Measurements from ENCODE around the gene POLR2B.
"Not testable (repeated sequence)": the region's sequence is repeated elsewhere in the genome, so short reads cannot be mapped to it uniquely, and the experiment has no call there.

POLR2B gene

GRCh38 chr4:57044996-57045395, 66.3 kb downstream of the POLR2B start:
- intact Hi-C loops (cut with DNase I), result no loop called here
- DNase-seq, result no peak

GRCh38 chr4:57047046-57047445, 68.3 kb downstream of the POLR2B start:
- intact Hi-C loops (cut with DNase I); DNase-seq: not testable (repeated sequence)

DNA sequence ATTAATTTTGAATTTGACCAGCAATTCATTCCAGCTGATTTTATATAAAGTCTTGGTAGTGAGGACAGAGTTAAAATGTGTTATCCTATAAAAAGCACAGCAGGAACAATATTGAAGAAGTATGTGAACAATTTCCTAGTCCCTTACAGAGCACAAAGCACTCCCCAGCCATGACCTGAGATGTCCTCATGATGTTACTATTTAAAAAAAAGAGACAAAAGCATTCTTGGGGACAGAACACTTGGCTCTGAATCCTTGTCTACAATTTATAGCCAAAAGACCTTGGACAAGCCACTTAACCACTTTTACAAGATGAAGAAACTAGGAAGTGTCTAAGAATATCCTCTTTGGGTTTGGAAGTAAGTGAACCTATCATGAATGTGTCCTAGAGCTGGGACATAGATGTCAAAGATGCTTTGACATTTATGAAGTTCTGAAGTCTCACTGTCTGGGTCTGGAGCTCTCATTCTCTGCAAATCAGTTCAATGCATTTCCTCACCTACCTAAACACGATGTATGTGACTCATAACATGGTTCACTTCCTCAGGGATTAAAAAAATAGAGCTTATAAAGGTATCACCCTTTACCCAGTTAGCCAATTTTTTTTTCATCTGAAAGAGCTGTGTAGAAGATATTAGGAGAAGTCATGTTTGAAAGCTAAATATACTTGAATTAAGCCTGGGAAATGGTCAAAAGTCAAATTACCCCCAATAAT, 70.1 kb downstream of the POLR2B start:
- intact Hi-C loops (cut with DNase I), result no loop called here
- DNase-seq, result no peak

DNA sequence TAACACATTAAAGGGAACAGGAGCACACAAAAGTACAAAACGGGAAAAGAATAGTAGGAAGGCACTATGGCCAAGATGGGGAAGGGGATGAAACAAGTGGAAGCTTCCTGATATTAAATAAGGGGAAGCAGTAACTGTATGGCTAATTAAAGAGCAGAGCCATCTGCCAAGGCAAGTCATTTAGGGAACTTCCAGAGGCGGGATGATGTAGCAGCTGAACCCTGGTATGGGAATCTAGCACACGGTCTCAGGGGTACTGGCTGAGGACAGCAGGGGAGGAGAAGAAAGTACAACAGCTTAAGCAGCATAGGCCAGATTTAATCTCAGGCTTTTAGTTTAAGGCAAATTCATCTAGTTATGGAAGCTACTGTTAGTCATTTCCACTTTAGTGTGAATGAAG, 72.4 kb downstream of the POLR2B start:
- no peak for DNase-seq
- intact Hi-C loops (cut with DNase I), result no loop called here

- intact Hi-C loops (cut with DNase I), result no loop called here
- DNase-seq, result no peak
Measured at GRCh38 chr4:57051524-57051923, 72.8 kb downstream of the POLR2B start.

DNA sequence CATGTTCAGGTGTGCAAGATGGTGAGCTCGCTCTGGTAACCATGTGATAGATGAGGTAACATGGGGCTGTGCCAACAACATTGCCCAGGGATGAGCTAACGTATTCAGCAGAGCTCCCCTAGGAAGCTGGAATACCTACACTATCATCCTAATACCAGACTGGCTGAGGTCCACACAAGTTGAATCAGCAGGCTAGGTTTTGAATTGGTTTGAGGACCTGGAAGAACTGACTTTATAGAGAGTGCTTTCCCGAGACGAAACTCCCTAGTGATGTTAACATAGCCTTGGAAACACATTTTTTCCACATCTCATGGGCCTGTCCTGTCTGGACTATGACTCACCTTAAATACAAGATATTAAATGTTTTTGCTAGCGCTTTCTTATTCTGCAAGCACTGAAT, 74.8 kb downstream of the POLR2B start:
- no peak for DNase-seq
- intact Hi-C loops (cut with DNase I), result no loop called here

DNA sequence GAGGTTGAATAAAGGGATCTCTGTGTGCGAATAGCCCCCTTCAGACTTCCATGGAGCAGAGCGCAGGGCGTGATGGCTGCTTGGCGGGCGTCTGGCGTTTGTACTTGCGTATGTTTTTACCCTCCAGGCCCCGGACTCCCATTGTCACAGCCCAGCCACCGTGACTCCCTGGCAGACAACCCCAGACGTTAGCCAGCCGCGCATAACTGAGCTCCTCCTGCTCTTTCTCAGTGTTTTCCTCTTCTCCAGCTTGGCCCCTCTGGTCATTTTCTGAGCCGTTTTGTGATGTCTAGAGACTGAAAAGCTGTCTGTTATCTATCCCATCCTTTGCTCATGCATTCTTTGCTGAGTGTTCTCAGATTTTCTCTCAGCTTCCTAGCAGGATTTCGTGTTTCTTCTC, 77.2 kb downstream of the POLR2B start:
- peak in 2 of 10 donors; percentile 24 to 34 for DNase-seq
- intact Hi-C loops (cut with DNase I), result no loop called here

DNA sequence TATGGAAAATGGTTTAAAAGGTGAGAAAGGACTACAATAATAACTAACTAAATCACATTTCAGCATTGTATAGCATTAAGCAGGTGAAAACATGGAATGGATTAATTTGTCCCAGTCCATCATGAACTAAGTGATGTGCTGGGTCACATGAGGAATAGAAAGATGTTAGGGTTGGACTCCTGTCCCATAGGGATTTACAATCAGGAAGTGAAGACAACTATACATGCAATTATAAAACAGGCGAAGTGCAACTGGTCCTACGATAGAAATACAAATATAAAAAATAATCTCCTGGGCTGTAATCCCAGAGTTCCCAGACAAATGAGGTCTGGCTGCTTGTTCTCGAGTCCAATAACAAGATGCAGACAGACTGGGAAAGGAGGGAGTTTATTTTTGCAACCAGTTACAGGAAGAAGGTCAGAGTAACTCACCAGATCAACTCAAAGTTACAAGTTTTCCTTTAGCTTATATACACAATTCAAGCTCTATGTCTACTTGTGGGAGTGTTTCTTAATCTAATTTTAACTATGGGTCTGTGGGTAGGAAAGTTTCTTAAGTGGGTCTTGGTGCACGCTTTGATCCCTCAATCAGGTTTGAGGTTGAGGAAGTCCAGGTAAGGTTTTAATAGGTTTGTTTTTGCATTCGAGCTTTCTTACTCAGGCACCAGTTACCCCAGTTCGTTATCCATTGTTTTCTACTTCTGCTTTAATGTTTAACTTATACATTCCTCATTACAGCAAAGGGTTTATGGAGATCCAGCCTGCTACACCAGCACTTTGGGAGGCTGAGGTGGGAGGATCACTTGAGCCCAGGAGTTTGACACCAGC, 81.4 kb downstream of the POLR2B start:
- intact Hi-C loops (cut with DNase I), result no loop called here
- DNase-seq, result no peak

- DNase-seq; intact Hi-C loops (cut with DNase I): not testable (repeated sequence)
Measured at GRCh38 chr4:57060717-57061067, 82.0 kb downstream of the POLR2B start.

GRCh38 chr4:57061395-57061794, 82.7 kb downstream of the POLR2B start:
- no peak for DNase-seq
- intact Hi-C loops (cut with DNase I), result no loop called here

- no peak for DNase-seq
- intact Hi-C loops (cut with DNase I), result no loop called here
Measured at GRCh38 chr4:57063518-57063917, 84.8 kb downstream of the POLR2B start.

GRCh38 chr4:57064120-57064519, 85.4 kb downstream of the POLR2B start:
- intact Hi-C loops (cut with DNase I), result no loop called here
- DNase-seq, result no peak

GRCh38 chr4:57064811-57065711, 86.4 kb downstream of the POLR2B start:
- intact Hi-C loops (cut with DNase I), result no loop called here
- no peak for DNase-seq

DNA sequence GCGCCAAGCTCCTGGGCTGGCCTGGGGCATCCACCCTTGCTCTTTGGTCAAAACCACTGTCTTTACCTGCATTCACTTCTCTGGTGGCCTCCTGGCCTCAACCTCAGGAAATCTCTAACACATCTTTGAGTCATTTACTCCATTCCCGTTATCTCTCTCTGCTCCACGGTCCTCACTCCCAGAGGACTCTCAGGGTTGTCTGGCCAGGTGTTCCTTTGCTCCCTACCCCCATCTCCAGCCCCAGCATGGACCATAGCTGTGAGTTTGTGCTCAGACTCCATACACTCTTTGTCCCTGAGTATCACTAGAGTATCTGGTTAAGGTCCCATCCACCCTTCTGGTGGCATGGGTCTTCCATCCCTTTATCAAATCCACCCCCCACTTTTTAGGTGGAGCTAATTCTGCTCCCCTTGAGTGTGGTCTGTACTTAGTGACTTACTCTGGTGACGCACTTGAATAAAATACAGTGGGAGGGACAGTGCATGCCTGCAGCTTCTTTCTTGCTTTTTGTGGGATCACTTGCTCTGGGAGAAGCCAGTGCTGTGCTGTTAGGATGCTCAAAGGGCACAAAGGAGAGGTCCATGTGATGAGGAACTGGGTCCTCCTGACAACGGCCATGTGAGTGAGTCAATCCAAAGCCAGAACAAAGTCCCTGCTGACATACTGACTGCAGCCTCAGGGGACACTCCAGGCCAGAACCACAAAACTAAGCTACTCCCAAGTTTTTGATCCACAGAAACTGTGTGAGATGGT, 87.2 kb downstream of the POLR2B start:
- intact Hi-C loops (cut with DNase I), result no loop called here
- no peak for DNase-seq

DNA sequence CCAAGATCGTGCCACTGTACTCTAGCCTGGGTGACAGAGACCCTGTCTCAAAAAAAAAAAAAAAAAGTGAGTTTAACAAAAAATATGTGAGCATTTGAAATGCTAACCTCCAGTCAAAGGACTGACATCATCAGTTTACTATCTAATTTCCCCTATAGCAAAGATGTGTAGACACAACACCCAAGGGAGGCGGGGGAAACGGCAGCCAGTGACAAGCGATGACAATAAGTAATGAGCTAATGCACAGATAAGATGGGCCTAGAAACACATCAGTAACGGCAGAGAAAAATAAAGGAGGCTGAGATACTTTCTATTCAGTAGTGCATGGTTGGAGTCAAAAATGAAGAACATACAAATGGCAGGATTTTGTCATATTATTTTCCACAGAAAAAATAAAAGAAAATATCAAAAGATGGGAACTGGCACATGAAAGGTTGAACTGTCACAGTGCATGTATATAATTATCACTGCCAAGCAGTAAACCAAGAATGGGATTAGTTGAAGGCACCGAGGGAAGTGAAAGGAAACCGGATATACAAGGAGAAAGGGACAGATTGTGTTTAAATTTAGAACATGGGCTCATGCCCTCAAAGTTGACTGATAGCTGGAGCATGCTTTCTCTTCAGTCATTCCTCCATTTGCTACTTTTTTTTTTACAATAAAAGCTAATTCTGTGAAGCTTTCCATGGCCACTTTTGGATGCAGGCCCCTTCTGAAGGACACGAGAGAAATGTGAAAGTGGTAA, 89.7 kb downstream of the POLR2B start:
- intact Hi-C loops (cut with DNase I), result no loop called here
- no peak for DNase-seq

DNA sequence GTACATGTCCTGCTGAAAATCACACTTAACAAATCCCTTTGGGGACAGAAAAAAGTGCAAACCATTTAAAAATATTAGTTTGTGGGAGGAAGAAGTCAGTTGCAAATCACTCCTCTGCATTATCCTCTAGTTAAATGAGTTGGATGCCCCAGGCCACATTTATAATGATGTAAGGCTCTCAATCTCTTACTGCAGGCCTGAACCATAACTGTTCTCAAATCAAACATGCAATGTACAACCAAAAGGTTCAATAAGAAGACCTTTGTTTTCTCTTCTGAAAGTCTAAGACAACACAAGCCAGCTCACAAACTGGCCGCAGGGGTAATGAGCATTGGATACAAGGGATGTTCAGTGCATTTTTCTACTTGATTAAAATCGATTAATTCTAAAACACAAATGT, 91.8 kb downstream of the POLR2B start:
- intact Hi-C loops (cut with DNase I), result no loop called here
- no peak for DNase-seq

GRCh38 chr4:57071326-57071725, 92.6 kb downstream of the POLR2B start:
- DNase-seq, result no peak

DNA sequence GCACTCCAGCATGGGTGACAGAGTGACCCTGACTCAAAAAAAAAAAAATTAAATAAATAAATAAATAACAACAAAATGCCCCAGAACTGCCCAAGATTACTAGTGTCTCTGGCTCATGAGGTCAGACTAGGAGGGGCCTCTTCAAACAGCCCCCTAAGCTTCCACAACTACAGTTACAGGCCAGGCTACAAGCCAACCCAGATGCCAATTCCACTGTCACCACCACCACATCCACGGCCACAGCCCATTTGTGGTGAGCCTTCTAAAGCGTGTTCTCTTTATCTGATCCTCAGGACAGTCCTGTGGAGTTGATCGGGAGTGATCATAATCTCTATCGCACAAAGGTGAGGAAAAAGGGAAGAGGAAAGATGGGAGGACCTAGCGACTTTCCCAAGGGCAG, 94.9 kb downstream of the POLR2B start:
- intact Hi-C loops (cut with DNase I), result no loop called here

More at GRCh38 chr4:57071326-57071725, 92.6 kb downstream of the POLR2B start:
- intact Hi-C loops (cut with DNase I), result no loop called here

GRCh38 chr4:57074744-57075143, 96.0 kb downstream of the POLR2B start:
- intact Hi-C loops (cut with DNase I), result no loop called here
- no peak for DNase-seq

More for the DNA sequence above, 94.9 kb downstream of the POLR2B start:
- no peak for DNase-seq

DNA sequence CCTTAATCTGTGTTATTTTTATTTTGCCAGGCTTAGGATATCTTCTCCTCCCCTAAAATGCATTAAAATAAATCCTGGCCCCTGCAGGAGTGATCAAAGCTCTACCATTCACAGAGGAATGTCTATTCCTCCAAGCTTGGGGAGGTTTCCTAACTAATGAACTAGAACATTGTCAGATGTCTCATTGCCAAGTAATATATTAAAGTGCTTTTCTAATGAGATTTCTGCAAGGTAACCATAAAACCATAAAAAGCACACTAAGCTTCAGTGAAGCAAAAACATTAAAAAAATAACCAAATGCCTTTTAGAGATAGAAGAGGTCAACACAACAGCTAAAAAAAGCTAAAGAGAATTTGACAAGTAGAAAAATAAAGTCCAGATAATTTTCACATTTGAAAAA, 96.7 kb downstream of the POLR2B start:
- intact Hi-C loops (cut with DNase I), result no loop called here
- DNase-seq, result no peak

Data from posterior cingulate gyrus (tissue), 11 donors.